Nephron (organoid): Measurements from ENCODE around the gene CLDND2.

Source experiments
- H3K27ac Mint-ChIP-seq, 3 experiments: 2 replicates each; pipeline ENCODE4 v1.8.0; 2020; ENCODE audit warnings: mixed read lengths in 3 of 3, mild to moderate bottlenecking in 2 of 3, moderate library complexity in 1 of 3
- H3K27me3 Mint-ChIP-seq: 2 replicates; pipeline ENCODE4 v1.8.0; 2021; ENCODE audit warnings: low read depth, mild to moderate bottlenecking, moderate library complexity, mixed read lengths
- H3K36me3 Mint-ChIP-seq: 2 replicates; pipeline ENCODE4 v1.8.0; 2020; ENCODE audit warnings: low read depth, mixed read lengths
- H3K4me1 Mint-ChIP-seq: 2 replicates; pipeline ENCODE4 v1.8.0; 2020; ENCODE audit warnings: mixed read lengths
- H3K4me3 Mint-ChIP-seq, 3 experiments: 2 replicates each; pipeline ENCODE4 v1.8.0; 2020; ENCODE audit warnings: mild to moderate bottlenecking in 3 of 3, mixed read lengths in 3 of 3, moderate library complexity in 2 of 3
- H3K9me3 Mint-ChIP-seq: 2 replicates; pipeline ENCODE4 v1.8.0; 2020; ENCODE audit warnings: mixed read lengths
- CTCF ChIP-seq, 3 experiments: fragments of 200-600 bp; sonication (generic); IDR thresholded peaks; one replicate each; pipeline ENCODE4 v1.5.0; 2021; ENCODE audit warnings: antibody characterized with exemption in 3 of 3; ENCODE audit not compliant: unreplicated experiment in 3 of 3

CLDND2 gene

DNA sequence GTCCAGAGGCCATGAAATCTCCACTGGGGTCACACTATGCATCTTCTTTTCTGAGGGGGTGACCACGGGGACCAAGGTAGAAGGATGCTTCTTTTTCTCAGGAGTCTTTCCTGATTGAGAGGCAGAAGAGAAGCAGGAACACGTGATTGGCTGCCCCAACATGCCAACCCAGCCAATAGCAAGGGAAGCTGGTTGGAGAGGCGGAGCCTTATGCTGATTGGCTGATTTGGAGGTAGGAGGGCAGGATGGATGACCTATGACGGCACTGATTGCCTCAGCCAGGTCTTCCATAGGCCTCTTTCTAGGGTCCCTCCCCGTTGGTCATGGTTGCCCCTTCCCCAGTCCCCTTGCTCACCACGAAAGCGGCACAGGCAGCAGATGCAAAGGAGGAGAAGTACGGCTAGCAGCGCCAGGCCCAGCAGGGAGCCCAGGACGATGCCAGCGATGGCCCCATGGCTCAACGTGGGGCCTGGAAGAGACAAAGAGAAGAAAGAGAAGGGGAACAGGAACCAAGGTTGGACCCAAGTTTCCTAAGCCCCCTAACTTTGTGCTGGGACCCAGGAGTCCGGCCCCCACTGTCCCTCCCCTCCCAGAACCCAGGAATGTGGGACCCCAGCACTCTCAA is 34.9 kb downstream of the CLDND2 start:
- peaks cover 42% of the 10 kb centered on the region for H3K36me3 Mint-ChIP-seq
- peaks cover 3% of the 10 kb centered on the region for H3K9me3 Mint-ChIP-seq
- H3K27me3 Mint-ChIP-seq = peaks cover 6% of the 10 kb centered on the region
- no peak for TF ChIP-seq CTCF (IDR thresholded peaks at IDR 0.05; ENCODE audit: unreplicated experiment in 3 of 3)
- no peaks in the 10 kb centered on the region for H3K4me1 Mint-ChIP-seq
- H3K4me3 Mint-ChIP-seq = no peak overlapping the region
- H3K27ac Mint-ChIP-seq = no peak overlapping the region

DNA sequence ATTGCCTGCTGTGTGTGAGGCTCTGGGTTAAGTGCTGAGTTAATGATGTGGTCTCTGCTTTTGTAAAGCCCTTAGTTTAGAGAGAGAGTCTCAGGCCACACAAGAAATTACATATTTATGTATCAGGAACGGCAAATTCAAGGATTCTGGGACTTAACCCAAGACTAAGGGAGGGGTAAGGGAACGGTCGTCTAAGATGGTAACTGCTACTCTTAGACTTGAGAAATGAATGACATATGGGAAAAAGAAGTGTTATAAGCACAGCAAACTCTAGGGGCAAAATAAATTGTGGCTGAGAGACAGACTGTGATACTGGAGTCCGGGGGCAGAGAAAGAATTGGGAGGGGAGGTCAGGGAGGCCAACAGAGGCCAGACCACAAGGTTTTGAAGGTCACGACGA is 37.1 kb downstream of the CLDND2 start:
- no peak for TF ChIP-seq CTCF (IDR thresholded peaks at IDR 0.05; ENCODE audit: unreplicated experiment in 3 of 3)
- peaks cover 46% of the 10 kb centered on the region for H3K36me3 Mint-ChIP-seq
- peaks cover 6% of the 10 kb centered on the region for H3K27me3 Mint-ChIP-seq
- no peak overlapping the region for H3K4me3 Mint-ChIP-seq
- H3K27ac Mint-ChIP-seq = no peak overlapping the region
- H3K9me3 Mint-ChIP-seq = peaks cover 3% of the 10 kb centered on the region
- peaks cover 4% of the 10 kb centered on the region for H3K4me1 Mint-ChIP-seq

DNA sequence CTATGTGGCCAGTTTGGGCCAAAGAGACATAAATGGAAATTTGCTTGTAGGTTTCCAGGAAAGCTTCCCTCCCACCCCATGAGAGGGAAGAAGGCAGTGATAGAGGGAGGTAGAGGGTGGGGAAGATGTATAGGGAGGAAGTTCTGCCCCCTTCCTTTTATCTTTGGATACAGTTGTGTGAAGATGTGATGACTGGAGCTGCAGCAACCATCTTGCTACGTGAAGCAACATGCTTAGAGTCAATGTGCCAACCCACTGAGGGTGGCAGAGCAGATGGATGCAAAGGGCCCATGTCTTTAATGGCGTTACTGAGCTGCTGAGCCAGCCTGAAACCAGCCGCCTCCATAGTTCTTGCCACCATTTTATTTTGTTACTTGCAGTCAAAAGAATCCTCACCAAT is 37.6 kb downstream of the CLDND2 start:
- peaks cover 4% of the 10 kb centered on the region for H3K4me1 Mint-ChIP-seq
- peaks cover 47% of the 10 kb centered on the region for H3K36me3 Mint-ChIP-seq
- peaks cover 8% of the 10 kb centered on the region for H3K27me3 Mint-ChIP-seq
- TF ChIP-seq CTCF (IDR thresholded peaks at IDR 0.05; ENCODE audit: unreplicated experiment in 3 of 3) = no peak
- no peak overlapping the region for H3K27ac Mint-ChIP-seq
- H3K4me3 Mint-ChIP-seq = no peak overlapping the region
- peaks cover 3% of the 10 kb centered on the region for H3K9me3 Mint-ChIP-seq

DNA sequence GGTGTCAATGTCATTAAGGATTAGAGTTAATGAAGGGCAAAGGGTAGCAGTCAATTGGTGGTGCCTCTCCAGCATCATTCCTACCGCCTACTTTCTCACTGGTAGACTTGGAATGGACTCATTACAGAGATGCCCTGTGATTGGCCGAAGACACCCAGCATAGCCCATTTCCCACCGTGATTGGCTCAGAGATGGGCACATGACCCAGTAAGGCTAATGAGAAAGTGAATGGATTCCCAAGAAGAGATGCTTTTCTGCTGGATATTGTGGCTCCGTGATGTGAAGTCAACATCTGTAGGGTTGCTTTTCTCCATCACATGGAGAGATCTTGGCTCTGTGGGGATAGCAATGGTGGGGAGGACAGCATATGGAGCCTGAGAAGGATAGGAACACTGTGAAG is 38.4 kb downstream of the CLDND2 start:
- peaks cover 17% of the 10 kb centered on the region for H3K27me3 Mint-ChIP-seq
- H3K4me1 Mint-ChIP-seq = peaks cover 4% of the 10 kb centered on the region
- no peak for TF ChIP-seq CTCF (IDR thresholded peaks at IDR 0.05; ENCODE audit: unreplicated experiment in 3 of 3)
- H3K27ac Mint-ChIP-seq = no peak overlapping the region
- peaks cover 52% of the 10 kb centered on the region for H3K36me3 Mint-ChIP-seq
- H3K9me3 Mint-ChIP-seq = peaks cover 3% of the 10 kb centered on the region
- H3K4me3 Mint-ChIP-seq = no peak overlapping the region

GRCh38 chr19:51329411-51329810 is 39.4 kb downstream of the CLDND2 start:
- H3K36me3 Mint-ChIP-seq = peaks cover 47% of the 10 kb centered on the region
- H3K27ac Mint-ChIP-seq = no peak overlapping the region
- peaks cover 4% of the 10 kb centered on the region for H3K4me1 Mint-ChIP-seq
- H3K27me3 Mint-ChIP-seq = peaks cover 17% of the 10 kb centered on the region
- TF ChIP-seq CTCF (IDR thresholded peaks at IDR 0.05; ENCODE audit: unreplicated experiment in 3 of 3) = no peak
- peaks cover 3% of the 10 kb centered on the region for H3K9me3 Mint-ChIP-seq
- no peak overlapping the region for H3K4me3 Mint-ChIP-seq
